ENCODE data around the gene PAM.

DNA sequence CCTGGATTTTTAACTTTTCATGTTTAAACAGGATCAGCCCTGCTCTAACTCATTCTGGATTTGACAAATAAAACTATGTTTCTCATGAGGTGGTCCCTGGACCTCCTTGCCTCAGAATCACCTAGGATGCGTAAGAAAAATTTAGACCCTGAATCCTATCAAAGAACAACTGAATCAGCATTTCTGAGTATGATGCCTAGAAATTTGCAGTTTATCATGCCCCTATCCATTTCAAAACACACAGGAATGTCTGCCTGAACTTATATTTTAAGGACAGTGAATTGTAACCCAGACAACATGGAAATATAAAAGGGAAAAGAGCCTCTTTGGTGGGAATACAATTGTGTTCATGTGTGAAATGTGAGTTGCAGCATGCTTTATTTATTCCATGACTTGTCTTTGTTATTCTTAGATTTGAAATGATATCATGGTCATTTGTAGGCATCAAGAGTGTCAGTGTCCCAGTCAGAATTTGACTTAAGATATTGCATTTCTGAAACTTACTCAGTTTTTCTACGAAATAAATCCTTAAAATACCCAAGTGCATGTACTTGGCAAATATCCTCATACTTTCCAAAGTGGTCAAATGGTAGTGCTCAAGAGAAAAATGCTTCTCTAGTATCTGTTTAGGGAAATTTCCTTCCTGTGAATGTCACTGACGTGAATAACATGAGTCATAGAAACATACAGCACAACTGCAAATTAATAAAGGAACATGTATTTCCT is 220.5 kb downstream of the PAM start:
- TF ChIP-seq, protein P1, sequence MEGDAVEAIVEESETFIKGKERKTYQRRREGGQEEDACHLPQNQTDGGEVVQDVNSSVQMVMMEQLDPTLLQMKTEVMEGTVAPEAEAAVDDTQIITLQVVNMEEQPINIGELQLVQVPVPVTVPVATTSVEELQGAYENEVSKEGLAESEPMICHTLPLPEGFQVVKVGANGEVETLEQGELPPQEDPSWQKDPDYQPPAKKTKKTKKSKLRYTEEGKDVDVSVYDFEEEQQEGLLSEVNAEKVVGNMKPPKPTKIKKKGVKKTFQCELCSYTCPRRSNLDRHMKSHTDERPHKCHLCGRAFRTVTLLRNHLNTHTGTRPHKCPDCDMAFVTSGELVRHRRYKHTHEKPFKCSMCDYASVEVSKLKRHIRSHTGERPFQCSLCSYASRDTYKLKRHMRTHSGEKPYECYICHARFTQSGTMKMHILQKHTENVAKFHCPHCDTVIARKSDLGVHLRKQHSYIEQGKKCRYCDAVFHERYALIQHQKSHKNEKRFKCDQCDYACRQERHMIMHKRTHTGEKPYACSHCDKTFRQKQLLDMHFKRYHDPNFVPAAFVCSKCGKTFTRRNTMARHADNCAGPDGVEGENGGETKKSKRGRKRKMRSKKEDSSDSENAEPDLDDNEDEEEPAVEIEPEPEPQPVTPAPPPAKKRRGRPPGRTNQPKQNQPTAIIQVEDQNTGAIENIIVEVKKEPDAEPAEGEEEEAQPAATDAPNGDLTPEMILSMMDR (conservative IDR thresholded peaks at IDR 0.05; ENCODE audit: low read length): no peak
- no peak for TF ChIP-seq EZH2phosphoT487 (IDR thresholded peaks at IDR 0.05; ENCODE audit: borderline replicate concordance, low read depth, low read length)

All from OCI-LY7 (cell line).